K562 (cell line): ENCODE data around the gene ERVK3-1.

ENCODE experiments used
- ATF7 ChIP-seq: fragments of 450-650 bp; IDR thresholded peaks from 2 replicates; pipeline ENCODE4 v1.7.1; 2014; ENCODE audit warnings: mild to moderate bottlenecking, moderate library complexity
- ELF1 ChIP-seq: fragments of 200-800 bp; sonication (Bioruptor generic); IDR thresholded peaks from 2 replicates; pipeline ENCODE4 v1.6.1; 2016; ENCODE audit warnings: missing genetic modification characterization, missing compliant biosample characterization
- ETV6 ChIP-seq, 3 experiments: fragments of 150-350 bp in 1 of 3; sonication (generic) in 1 of 3; formaldehyde crosslinking in 1 of 3; IDR thresholded peaks; 2 replicates each; pipeline versions ENCODE4 v1.6.1 to v1.8.0; 2014 to 2022; ENCODE audit warnings: borderline replicate concordance in 2 of 3, low read depth in 2 of 3, antibody characterized with exemption in 1 of 3, low read length in 1 of 3, mild to moderate bottlenecking in 1 of 3, missing genetic modification reagents in 1 of 3
- KLF13 ChIP-seq: fragments of 450-650 bp; IDR thresholded peaks from 2 replicates; pipeline ENCODE4 v1.6.1; 2016; ENCODE audit warnings: missing genetic modification characterization, low read depth, mild to moderate bottlenecking, missing compliant biosample characterization, moderate library complexity, borderline replicate concordance
- POLR2AphosphoS5 ChIP-seq: IDR thresholded peaks from 2 replicates; pipeline ENCODE4 v1.6.1; 2011; ENCODE audit warnings: mild to moderate bottlenecking, low read depth, low read length, moderate library complexity; ENCODE audit not compliant: control insufficient read depth, insufficient read depth
- TEAD4 ChIP-seq, 2 experiments: sonication (generic) in 1 of 2; formaldehyde crosslinking in 1 of 2; IDR thresholded peaks; 2 replicates each; pipeline versions ENCODE4 v1.6.1 to v1.8.0; 2012 to 2022; ENCODE audit warnings: borderline replicate concordance in 1 of 2, inconsistent platforms in 1 of 2, low read length in 1 of 2, mild to moderate bottlenecking in 1 of 2, missing genetic modification reagents in 1 of 2
- ZNF644 ChIP-seq: fragments of 200-800 bp; sonication (Bioruptor generic); IDR thresholded peaks from 2 replicates; pipeline ENCODE4 v1.6.1; 2016; ENCODE audit warnings: low read depth, missing genetic modification characterization, missing compliant biosample characterization
- TF ChIP-seq, protein P1 (sequence below): sonication (generic); formaldehyde crosslinking; IDR thresholded peaks from 2 replicates; pipeline ENCODE4 v1.5.0; 2020; ENCODE audit warnings: missing genetic modification reagents

DNA sequence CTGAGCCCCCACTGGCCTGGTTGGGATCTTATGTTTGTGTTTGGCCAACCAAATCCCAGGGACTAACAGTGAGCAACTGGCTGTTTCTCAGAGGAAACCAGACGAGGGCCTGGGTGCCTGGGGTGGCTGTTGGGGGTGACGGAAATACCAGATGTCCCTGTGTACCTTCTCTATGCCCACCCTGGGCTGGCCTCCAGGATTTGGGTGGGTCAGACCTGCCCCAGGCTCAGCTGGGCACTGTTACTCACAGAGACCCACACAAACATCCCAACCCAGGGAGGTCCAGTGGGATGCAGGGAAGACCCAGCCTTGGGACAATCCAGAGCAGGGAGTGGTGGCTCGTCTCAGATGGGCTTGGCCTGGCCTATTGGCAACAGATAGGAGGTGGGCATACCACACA lies 30.5 kb downstream of the ERVK3-1 start:
- TF ChIP-seq ELF1 (tag), result no peak
- TF ChIP-seq ETV6 (IDR thresholded peaks at IDR 0.05; ENCODE audit: borderline replicate concordance in 1 of 2, low read depth in 2 of 2, low read length in 1 of 2), result no peak
- no peak for TF ChIP-seq ETV6 (CRISPR knock-in tag; IDR thresholded peaks at IDR 0.05; ENCODE audit: borderline replicate concordance)
- TF ChIP-seq, protein P1, sequence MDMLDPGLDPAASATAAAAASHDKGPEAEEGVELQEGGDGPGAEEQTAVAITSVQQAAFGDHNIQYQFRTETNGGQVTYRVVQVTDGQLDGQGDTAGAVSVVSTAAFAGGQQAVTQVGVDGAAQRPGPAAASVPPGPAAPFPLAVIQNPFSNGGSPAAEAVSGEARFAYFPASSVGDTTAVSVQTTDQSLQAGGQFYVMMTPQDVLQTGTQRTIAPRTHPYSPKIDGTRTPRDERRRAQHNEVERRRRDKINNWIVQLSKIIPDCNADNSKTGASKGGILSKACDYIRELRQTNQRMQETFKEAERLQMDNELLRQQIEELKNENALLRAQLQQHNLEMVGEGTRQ (CRISPR knock-in tag), result no peak
- TF ChIP-seq KLF13 (tag), result no peak
- TF ChIP-seq POLR2AphosphoS5, result no peak
- no peak for TF ChIP-seq TEAD4 (IDR thresholded peaks at IDR 0.05; ENCODE audit: low read length)
- TF ChIP-seq TEAD4 (CRISPR knock-in tag; IDR thresholded peaks at IDR 0.05; ENCODE audit: borderline replicate concordance), result no peak
- no peak for TF ChIP-seq ATF7
- TF ChIP-seq ZNF644, result no peak
